ENCODE measurements around the gene RPTOR. TPM values are rescaled to one million over a fixed set of nuclear protein-coding genes. Genes with fewer than 3 reads are reported as not detected.

Gene RPTOR
- total and polyA plus RNA-seq, 10 of the 15 experiments (the other 5 are each of a cell fraction or from before 2014, with no cell fraction given), result 0.18 to 32.1 (median 7.8) TPM

- TF ChIP-seq ZNF687 (IDR thresholded peaks at IDR 0.05), result no peak
- TF ChIP-seq E2F4 (IDR thresholded peaks at IDR 0.05; ENCODE audit: low read depth, low read length), result no peak
- TF ChIP-seq HSF1 (IDR thresholded peaks at IDR 0.05; ENCODE audit: low read depth, low read length), result no peak
- no peak for TF ChIP-seq TBL1XR1 (IDR thresholded peaks at IDR 0.05; ENCODE audit: low read depth, low read length)
- TF ChIP-seq YY1 (IDR thresholded peaks at IDR 0.05; ENCODE audit: low read depth, low read length), result no peak
Observed at GRCh38 chr17:80853076-80853475, 308.4 kb downstream of the RPTOR start (continued).

- Histone ChIP-seq H3K9me3 (replicated peaks; ENCODE audit: control insufficient read depth, insufficient read depth, low read length) (no peaks in the 10 kb centered on the region), H3K36me3 (ENCODE audit: control insufficient read depth in 2 of 2, insufficient read depth in 2 of 2, low read length in 1 of 2) (peaks cover 0 to 2% of the 10 kb centered on the region in 2 experiments; a peak in 3 of 4 replicates), H4K20me1 (ENCODE audit: control insufficient read depth, insufficient read depth) (no peaks in the 10 kb centered on the region), H3K4me3 (no peak overlapping the region), H2AFZ (ENCODE audit: control insufficient read depth, low read depth, low read length) (no peak overlapping the region), H3K27ac (ENCODE audit: control insufficient read depth, insufficient read depth) (no peak overlapping the region), H3K9ac (ENCODE audit: control insufficient read depth, insufficient read depth, low read length) (no peak overlapping the region), H3K4me1 (ENCODE audit: control insufficient read depth, insufficient read depth, low read length) (peaks cover 26% of the 10 kb centered on the region), H3K27me3 (replicated peaks in 1 of 2; ENCODE audit: control insufficient read depth in 2 of 2, insufficient read depth in 2 of 2, low read length in 1 of 2) (no peaks in the 10 kb centered on the region), H3K79me2 (ENCODE audit: control insufficient read depth, insufficient read depth, low read length) (no peaks in the 10 kb centered on the region), H3K4me2 (ENCODE audit: control insufficient read depth, insufficient read depth) (no peak overlapping the region)
- in situ Hi-C loops (cut with MboI), result no loop called here
- ChIA-PET CTCF (interaction anchor here (0.8 to 1.8 kb wide), 4 partner anchors 9 to 278 kb away, joined by 3 to 4 read pairs (median 4); no protein-coding TSS in a partner anchor), POLR2A (interaction anchor here (1.8 kb wide), 1 partner anchor 21 kb away, joined by 5 read pairs; no protein-coding TSS in a partner anchor), RAD21 (ENCODE audit: unreplicated experiment) (no interaction called here), SMC1A (ENCODE audit: uncharacterized antibody, unreplicated experiment) (interaction anchor here (1.1 kb wide), 1 partner anchor 63 kb away, joined by 3 read pairs; no protein-coding TSS in a partner anchor)
- FAIRE-seq (no peak), ATAC-seq (no peak), DNase-seq (ENCODE audit: low read depth, low spot score) (no peak)
- BruUV-seq (replicated peaks), result no TSS peak
- intact Hi-C loops (cut with micrococcal nuclease; ENCODE audit: unreplicated experiment), result no loop called here
- 95% methylated on average over 10 of the region's 10 CpGs for WGBS (ENCODE audit: insufficient coverage, insufficient replicate concordance, low lambda C conversion rate, missing lambda C conversion rate)
- no peak for TF ChIP-seq SREBF1 (IDR thresholded peaks at IDR 0.05; ENCODE audit: low read length)
- TF ChIP-seq IKZF2 (IDR thresholded peaks at IDR 0.05), result no peak
- TF ChIP-seq NRF1 (conservative IDR thresholded peaks at IDR 0.05; ENCODE audit: low read depth, low read length), result no peak
- TF ChIP-seq CHD4 (IDR thresholded peaks at IDR 0.05), result no peak
- no peak for TF ChIP-seq ATF3 (IDR thresholded peaks at IDR 0.05; ENCODE audit: borderline replicate concordance, extremely low read depth, low read depth, low read length)
- no peak for TF ChIP-seq ZZZ3 (IDR thresholded peaks at IDR 0.05; ENCODE audit: control insufficient read depth, insufficient read length, low read depth)
- TF ChIP-seq RELA (IDR thresholded peaks at IDR 0.05; ENCODE audit: borderline replicate concordance, partially characterized antibody), result no peak
- TF ChIP-seq STAT3 (IDR thresholded peaks at IDR 0.05; ENCODE audit: low read depth, low read length), result no peak
- no peak for TF ChIP-seq IRF5 (IDR thresholded peaks at IDR 0.05; ENCODE audit: borderline replicate concordance)
- no peak for TF ChIP-seq FOXM1 (IDR thresholded peaks at IDR 0.05; ENCODE audit: low read depth, low read length)
- no peak for TF ChIP-seq CBX3 (IDR thresholded peaks at IDR 0.05; ENCODE audit: borderline replicate concordance, low read depth)
Observed at GRCh38 chr17:80854220-80854619, 309.6 kb downstream of the RPTOR start.
